Measurements from ENCODE around the gene CEP295NL. TPM values are rescaled to one million over a fixed set of nuclear protein-coding genes. Genes with fewer than 3 reads are reported as not detected.

The CEP295NL gene
- polyA plus RNA-seq, 3 donors = 0.38 to 0.81 TPM; not detected in 1

DNA sequence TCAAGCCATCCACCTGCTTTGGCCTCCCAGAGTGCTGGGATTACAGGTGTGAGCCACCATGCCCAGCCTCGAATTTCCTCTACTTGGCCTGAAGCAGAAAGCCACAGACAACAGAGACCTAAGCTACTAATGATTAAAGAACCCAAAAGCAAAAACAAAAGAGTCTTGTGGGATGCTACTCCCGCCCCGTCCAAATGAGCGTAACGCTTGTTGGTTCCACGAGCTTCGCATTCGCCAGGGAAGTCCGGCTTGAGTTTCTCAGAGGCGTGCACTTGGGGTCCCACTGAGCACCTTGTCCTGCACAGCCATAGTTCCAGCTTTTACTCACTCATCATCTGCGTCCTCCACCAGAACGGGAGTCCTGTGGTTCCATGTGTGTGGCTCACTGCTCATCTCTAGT lies 16.0 kb downstream of the CEP295NL start:
- Histone ChIP-seq H3K4me1 (ENCODE audit: control insufficient read depth in 1 of 2, insufficient read depth in 2 of 2, low read length in 2 of 2) (peaks cover 88 to 91% of the 10 kb centered on the region in 2 donors), H2AFZ (ENCODE audit: insufficient read depth, low read depth, low read length, poor library complexity, severe bottlenecking) (no peak overlapping the region), H3K27me3 (ENCODE audit: control insufficient read depth in 2 of 2, insufficient read depth in 2 of 2, low read length in 2 of 2) (no peaks in the 10 kb centered on the region), H4K20me1 (ENCODE audit: insufficient read depth, low read length) (peaks cover 46% of the 10 kb centered on the region), H3K79me2 (ENCODE audit: insufficient read depth, low read length) (peaks cover 80% of the 10 kb centered on the region), H3K36me3 (replicated peaks in 1 of 2; ENCODE audit: control insufficient read depth in 1 of 2, insufficient read depth in 2 of 2, low read length in 2 of 2) (peaks cover 3 to 16% of the 10 kb centered on the region in 2 donors), H3K9me3 (replicated peaks in 1 of 2; ENCODE audit: control insufficient read depth in 1 of 2, insufficient read depth in 1 of 2, low read length in 2 of 2) (no peaks in the 10 kb centered on the region), H3K4me3 (replicated peaks in 1 of 3; ENCODE audit: low read depth in 2 of 3, low read length in 3 of 3) (no peak overlapping the region), H3K27ac (ENCODE audit: low read depth in 1 of 2, low read length in 2 of 2) (peak overlapping the region; percentile 96 to 98), H3K9ac (ENCODE audit: insufficient read depth, low read length, poor library complexity, severe bottlenecking) (no peak overlapping the region), H3K4me2 (replicated peaks; ENCODE audit: extremely low read depth, low read length, poor library complexity, severe bottlenecking) (no peak overlapping the region)
- Mint-ChIP-seq H3K36me3 (peaks cover 43 to 54% of the 10 kb centered on the region in 2 donors), H3K27me3 (ENCODE audit: low read depth in 3 of 3) (peaks cover 0 to 2% (median 0%) of the 10 kb centered on the region in 3 donors), H3K9me3 (no peaks in the 10 kb centered on the region), H3K4me1 (peaks cover 92% of the 10 kb centered on the region), H3K4me3 (no peak overlapping the region), H3K27ac (peak overlapping the region in 6 of 7 donors; percentile 70 to 98 (median 84))
- TF ChIP-seq, protein P1, sequence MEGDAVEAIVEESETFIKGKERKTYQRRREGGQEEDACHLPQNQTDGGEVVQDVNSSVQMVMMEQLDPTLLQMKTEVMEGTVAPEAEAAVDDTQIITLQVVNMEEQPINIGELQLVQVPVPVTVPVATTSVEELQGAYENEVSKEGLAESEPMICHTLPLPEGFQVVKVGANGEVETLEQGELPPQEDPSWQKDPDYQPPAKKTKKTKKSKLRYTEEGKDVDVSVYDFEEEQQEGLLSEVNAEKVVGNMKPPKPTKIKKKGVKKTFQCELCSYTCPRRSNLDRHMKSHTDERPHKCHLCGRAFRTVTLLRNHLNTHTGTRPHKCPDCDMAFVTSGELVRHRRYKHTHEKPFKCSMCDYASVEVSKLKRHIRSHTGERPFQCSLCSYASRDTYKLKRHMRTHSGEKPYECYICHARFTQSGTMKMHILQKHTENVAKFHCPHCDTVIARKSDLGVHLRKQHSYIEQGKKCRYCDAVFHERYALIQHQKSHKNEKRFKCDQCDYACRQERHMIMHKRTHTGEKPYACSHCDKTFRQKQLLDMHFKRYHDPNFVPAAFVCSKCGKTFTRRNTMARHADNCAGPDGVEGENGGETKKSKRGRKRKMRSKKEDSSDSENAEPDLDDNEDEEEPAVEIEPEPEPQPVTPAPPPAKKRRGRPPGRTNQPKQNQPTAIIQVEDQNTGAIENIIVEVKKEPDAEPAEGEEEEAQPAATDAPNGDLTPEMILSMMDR (IDR thresholded peaks at IDR 0.05) = no peak
- WGBS (ENCODE audit: insufficient coverage) = 100% methylated on average over 9 of the region's 12 CpGs
- no peak for DNase-seq
- intact Hi-C loops (cut with micrococcal nuclease) = no loop called here

DNA sequence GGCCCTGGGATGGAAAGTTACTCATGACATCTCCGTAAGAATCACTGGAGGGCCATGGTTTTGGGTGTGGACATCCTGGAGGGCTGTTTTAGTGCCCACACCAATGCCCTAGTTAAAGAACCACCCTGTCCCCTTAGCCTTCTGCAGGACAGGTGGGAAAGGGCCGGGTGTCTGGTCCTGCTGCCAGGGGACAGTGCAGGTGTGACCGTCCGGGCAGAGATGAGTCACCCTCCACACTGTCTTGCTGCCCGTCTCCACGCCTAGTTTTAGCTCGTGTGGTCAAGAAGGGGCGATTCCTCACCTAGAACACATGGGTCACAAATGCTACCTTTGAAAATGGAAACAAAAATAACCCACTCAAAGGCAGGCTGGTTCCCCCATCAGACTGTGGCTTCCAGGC lies 17.0 kb downstream of the CEP295NL start:
- peaks cover 83% of the 10 kb centered on the region for H3K4me1 Mint-ChIP-seq
- H3K27me3 ChIP-seq (ENCODE audit: control insufficient read depth in 2 of 2, insufficient read depth in 2 of 2, low read length in 2 of 2) = no peaks in the 10 kb centered on the region
- no peaks in the 10 kb centered on the region for H3K9me3 ChIP-seq (replicated peaks in 1 of 2; ENCODE audit: control insufficient read depth in 1 of 2, insufficient read depth in 1 of 2, low read length in 2 of 2)
- peaks cover 45% of the 10 kb centered on the region for H4K20me1 ChIP-seq (ENCODE audit: insufficient read depth, low read length)
- no peak overlapping the region for H2AFZ ChIP-seq (ENCODE audit: insufficient read depth, low read depth, low read length, poor library complexity, severe bottlenecking)
- H3K79me2 ChIP-seq (ENCODE audit: insufficient read depth, low read length) = peaks cover 82% of the 10 kb centered on the region
- no peaks in the 10 kb centered on the region for H3K9me3 Mint-ChIP-seq
- peaks cover 78 to 91% of the 10 kb centered on the region in 2 donors for H3K4me1 ChIP-seq (ENCODE audit: control insufficient read depth in 1 of 2, insufficient read depth in 2 of 2, low read length in 2 of 2)
- no peak overlapping the region for H3K4me3 Mint-ChIP-seq
- TF ChIP-seq, protein P1 (IDR thresholded peaks at IDR 0.05) = no peak
- intact Hi-C loops (cut with micrococcal nuclease) = no loop called here
- DNase-seq = no peak
- H3K36me3 ChIP-seq (replicated peaks in 1 of 2; ENCODE audit: control insufficient read depth in 1 of 2, insufficient read depth in 2 of 2, low read length in 2 of 2) = peaks cover 7 to 23% of the 10 kb centered on the region in 2 donors
- H3K36me3 Mint-ChIP-seq = peaks cover 40 to 55% of the 10 kb centered on the region in 2 donors
- peak overlapping the region; percentile 96 to 98 for H3K27ac ChIP-seq (ENCODE audit: low read depth in 1 of 2, low read length in 2 of 2)
- 89% methylated on average over 7 of the region's 8 CpGs for WGBS (ENCODE audit: insufficient coverage)
- no peak overlapping the region for H3K4me3 ChIP-seq (replicated peaks in 1 of 3; ENCODE audit: low read depth in 2 of 3, low read length in 3 of 3)
- no peak overlapping the region for H3K4me2 ChIP-seq (replicated peaks; ENCODE audit: extremely low read depth, low read length, poor library complexity, severe bottlenecking)
- H3K9ac ChIP-seq (ENCODE audit: insufficient read depth, low read length, poor library complexity, severe bottlenecking) = no peak overlapping the region
- peaks cover 0 to 2% (median 0%) of the 10 kb centered on the region in 3 donors for H3K27me3 Mint-ChIP-seq (ENCODE audit: low read depth in 3 of 3)
- H3K27ac Mint-ChIP-seq = peak overlapping the region in 6 of 7 donors; percentile 60 to 99 (median 98)

Data from CD14-positive monocyte (primary cell).